IPS DF 4.7 (cell line): ENCODE measurements around the gene CLPTM1L.
"Not testable (repeated sequence)": the region's sequence is repeated elsewhere in the genome, so short reads cannot be mapped to it uniquely, and the experiment has no call there.

Experiments used
- DNase-seq: peaks from one replicate; pipeline ENCODE4 v3.0.0-alpha.2; 2013; ENCODE audit warnings: low spot score; ENCODE audit errors: extremely low read depth

CLPTM1L gene

GRCh38 chr5:1293416-1294205, 51.3 kb downstream of the CLPTM1L start:
- DNase-seq, result no peak

GRCh38 chr5:1292846-1293415, 52.0 kb downstream of the CLPTM1L start:
- DNase-seq, result no peak

DNA sequence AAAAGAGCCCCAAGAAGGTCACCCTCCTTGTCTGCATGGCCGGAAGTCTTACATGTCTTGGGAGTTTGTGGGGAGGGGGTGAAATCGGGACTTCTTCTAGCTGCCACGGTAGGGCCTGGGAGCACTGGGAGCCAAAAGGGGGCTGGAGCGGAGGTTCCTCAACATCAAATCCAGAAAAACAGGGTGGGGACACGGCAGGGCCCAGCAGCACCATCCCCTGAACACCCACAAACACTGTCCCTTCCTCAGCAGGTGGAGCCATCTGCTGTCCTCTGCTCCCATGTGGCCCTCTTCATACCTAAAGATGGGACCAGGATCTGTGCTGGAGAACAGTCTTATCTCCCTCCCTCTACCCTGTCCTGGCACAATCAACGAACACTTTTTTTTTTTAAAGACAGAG, 52.8 kb downstream of the CLPTM1L start:
- DNase-seq, result no peak

GRCh38 chr5:1291611-1292080, 53.3 kb downstream of the CLPTM1L start:
- no peak for DNase-seq

GRCh38 chr5:1290956-1291355, 53.9 kb downstream of the CLPTM1L start:
- DNase-seq, result not testable (repeated sequence)

DNA sequence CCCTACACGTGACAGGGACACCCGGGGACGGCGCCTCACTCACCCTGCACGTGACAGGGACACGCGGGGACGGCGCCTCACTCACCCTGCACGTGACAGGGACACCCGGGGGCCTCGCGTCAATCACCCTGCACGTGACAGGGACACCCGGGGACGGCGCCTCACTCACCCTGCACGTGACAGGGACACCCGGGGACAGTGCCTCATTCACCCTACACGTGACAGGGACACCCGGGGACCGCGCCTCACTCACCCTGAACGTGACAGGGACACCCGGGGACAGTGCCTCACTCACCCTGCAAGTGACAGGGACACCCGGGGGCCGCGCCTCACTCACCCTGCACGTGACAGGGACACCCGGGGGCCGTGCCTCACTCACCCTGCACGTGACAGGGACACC, 55.3 kb downstream of the CLPTM1L start:
- not testable (repeated sequence) for DNase-seq

DNA sequence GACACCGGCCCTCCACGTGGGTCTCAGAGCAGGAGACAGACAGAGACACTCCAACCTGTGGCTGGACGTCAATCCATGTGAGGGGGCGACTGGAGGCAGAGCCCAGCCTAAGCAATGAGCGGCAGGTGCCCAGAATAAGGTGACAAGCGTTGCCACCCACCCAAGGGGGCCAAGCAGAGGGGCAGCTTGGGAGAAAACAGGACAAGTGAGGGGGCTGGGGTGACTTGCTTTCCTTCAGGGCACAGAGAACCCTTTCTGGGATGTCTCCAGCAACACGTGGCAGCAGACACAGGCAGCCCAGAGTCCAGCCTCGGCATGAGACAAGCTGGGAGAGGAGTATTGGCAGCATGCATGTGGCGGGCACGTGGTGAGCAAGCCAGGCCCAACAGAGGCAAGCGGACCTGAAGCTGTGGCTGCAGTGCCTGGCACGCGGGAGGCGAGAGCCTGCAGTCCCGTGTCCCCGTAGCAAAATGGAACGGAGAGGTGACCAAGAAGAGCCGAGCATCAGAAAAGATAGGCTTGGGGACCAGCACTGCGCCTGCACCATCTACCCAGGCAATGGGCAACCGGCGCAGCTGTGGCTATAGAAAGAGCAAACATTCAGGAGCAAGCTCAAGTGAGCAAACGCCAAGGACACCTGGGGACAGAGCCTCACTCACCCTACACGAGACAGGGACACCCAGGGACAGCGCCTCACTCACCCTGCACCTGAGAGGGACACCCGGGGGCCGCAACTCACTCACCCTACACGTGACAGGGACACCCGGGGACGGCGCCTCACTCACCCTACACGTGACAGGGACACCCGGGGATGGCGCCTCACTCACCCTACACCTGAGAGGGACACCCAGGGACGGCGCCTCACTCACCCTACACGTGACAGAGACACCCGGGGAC, 56.2 kb downstream of the CLPTM1L start:
- no peak for DNase-seq

DNA sequence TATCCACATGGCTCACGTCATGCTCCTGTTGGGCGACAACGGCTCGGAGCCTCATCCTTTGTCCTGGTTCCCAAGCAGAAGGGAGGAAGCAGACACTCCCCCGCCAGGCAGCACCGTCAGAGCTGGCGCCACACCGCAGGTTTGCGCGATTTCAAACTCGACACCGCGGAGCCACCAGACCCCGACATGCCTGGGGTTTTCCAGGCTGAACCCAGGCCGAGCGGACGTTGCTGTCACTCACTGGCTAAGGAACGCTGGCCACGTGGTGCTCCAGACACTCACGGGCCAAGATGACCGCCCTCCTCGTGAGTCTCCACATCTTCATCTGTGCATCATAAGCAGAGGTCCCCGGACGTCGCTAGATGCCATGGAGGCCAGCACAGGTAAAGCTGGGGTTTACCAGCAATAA, 59.0 kb downstream of the CLPTM1L start:
- no peak for DNase-seq

DNA sequence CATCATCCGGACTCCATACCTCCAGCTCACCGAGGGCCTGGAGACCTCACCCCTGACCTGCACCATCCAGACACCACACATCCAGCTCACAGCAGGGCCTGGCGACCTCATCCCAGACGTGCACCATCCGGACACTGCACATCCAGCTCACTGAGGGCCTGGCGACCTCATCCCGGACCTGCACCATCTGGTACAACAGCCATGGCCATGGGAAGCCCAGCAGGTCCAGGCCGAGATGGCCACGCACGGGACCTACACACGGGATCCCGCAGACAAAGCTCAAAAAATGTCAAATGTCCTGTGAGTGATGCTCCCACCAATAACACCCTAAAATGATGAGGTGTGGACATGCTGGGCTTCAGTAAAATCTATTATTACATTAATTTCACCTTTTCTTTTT, 59.8 kb downstream of the CLPTM1L start:
- no peak for DNase-seq

- not testable (repeated sequence) for DNase-seq
Measured at GRCh38 chr5:1284336-1284970, 60.4 kb downstream of the CLPTM1L start.

- DNase-seq, result not testable (repeated sequence)
Measured at GRCh38 chr5:1283729-1284041, 61.2 kb downstream of the CLPTM1L start.

GRCh38 chr5:1282993-1283728, 61.7 kb downstream of the CLPTM1L start:
- not testable (repeated sequence) for DNase-seq

DNA sequence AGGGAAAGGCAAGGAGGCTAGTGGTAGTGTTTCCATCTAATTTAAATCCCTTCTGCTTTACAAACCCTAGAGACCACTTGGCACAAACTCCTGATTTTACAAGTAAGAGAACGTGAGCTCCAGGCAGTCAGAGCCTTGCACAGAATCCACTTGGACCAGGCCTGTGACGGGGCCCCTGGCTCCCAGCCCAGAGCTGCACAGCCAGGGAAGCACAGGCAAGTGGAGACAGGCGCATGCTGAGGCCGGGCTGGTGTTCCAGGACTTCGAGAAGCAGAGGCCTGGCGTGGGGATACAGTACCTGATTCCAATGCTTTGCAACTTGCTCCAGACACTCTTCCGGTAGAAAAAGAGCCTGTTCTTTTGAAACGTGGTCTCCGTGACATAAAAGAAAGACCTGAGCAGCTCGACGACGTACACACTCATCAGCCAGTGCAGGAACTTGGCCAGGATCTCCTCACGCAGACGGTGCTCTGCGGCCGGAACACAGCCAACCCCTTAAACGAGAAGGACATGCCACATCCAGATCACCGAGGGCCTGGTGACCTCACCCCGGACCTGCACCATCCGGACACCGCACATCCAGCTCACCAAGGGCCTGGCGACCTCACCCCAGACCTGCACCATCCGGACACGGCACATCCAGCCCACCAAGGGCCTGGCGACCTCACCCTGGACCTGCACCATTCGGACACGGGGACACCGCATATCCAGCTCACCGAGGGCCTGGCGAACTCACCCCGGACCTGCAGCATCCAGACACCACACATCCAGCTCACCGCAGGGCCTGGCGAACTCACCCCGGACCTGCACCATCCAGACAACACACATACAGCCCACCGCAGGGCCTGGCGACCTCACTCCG, 62.5 kb downstream of the CLPTM1L start:
- DNase-seq, result no peak

DNA sequence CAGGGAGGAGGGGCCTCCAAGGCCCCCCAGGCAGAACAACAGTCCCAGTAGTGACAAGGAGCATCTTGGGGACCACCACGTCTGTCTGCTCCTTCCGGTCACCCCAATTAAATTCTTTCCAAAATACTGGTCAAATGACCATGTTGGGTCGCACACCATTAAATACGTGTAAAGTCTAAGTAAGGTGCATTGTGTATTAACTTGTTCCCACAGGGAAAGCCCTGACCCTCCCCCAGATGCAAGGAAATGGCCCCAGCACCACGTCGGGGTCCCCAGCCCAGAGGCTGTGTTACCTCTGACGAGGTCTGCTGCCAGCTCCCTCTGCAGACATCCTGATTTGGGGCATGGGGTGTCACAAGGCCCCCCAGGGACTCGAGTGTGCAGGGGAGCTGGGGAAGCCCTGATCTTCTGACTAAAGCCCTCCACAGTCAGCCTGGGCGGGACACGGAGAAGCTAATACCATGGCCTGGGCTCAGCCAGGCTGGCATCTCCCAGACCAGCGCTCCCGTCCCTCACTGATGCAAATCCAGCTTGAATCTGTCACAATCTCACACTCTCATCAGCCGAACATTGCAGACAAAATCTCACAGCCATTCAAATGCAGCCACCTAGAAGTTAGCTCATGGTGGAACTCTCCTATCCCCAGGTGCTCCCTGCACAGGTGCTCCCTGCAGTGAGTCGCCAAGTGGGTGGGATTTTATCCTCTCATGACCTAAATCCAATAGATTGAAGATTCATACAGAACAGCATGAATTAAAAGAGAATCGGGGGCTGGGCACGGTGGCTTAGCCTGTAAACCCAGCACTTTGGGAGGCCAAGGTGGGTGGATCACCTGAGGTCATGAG, 63.6 kb downstream of the CLPTM1L start:
- DNase-seq, result no peak

DNA sequence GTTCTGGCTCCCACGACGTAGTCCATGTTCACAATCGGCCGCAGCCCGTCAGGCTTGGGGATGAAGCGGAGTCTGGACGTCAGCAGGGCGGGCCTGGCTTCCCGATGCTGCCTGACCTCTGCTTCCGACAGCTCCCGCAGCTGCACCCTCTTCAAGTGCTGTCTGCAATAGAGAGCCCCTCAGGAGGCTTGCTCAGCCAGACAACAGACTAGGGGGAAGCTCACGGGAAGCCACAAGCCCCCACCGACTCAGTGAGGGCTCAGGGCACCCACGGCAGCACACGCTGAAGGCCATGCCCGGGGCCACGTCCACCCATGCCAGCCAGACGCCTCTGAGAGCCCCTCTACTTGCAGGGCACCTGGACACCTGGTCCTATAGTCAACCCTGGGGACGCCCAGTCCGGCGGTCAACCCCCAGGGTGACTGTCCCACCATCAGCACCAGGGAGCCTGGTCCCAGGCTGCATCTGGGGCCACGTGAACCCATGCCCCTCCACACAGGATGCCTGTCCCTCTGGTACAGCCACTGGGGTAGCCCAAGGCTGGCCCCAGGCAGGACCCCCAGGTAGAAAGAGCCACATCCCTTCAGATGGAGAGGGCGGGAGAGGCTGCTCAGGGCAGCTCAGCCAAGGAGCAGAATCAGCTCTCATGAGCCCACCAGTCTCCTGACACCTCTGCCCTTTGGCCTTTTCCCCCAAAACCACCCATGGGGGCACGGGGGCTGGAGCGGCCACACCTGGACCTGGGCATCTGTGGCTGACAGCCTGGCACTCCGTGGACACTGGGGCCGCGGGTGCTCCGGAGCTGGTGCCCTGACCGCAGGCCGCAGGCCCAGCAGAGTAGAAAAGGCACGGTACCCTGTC, 64.5 kb downstream of the CLPTM1L start:
- no peak for DNase-seq

- no peak for DNase-seq
Measured at GRCh38 chr5:1279443-1280151, 65.3 kb downstream of the CLPTM1L start.

DNA sequence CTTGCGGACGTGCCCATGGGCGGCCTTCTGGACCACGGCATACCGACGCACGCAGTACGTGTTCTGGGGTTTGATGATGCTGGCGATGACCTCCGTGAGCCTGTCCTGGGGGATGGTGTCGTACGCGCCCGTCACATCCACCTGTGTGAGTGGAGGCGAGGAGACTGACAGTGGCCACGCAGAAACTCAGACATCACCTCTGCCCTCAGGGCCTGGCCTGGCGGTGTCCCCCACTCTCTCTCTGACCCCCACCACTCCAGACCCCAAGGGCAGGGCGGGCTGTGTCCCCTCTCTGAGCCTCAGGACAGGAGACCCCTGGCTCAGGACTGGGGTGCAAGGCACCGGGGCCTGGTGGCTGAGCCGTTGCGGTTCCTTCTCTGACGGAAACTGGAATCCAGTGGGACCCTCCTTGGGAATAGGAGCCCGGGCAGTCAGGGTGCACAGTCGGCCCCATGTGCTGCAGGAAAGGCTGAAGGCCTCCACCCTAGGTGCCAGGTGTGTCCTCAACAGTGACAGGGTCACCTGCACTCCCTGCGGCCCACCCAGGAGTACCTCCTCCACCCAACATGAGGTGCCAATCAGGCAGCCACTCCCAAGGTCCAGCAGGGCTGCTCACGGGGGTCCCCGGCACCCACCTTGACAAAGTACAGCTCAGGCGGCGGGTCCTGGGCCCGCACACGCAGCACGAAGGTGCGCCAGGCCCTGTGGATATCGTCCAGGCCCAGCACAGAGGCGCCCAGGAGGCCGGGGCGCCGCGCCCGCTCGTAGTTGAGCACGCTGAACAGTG, 66.0 kb downstream of the CLPTM1L start:
- DNase-seq, result no peak
